ENCODE results near the gene CLMN.

DNA sequence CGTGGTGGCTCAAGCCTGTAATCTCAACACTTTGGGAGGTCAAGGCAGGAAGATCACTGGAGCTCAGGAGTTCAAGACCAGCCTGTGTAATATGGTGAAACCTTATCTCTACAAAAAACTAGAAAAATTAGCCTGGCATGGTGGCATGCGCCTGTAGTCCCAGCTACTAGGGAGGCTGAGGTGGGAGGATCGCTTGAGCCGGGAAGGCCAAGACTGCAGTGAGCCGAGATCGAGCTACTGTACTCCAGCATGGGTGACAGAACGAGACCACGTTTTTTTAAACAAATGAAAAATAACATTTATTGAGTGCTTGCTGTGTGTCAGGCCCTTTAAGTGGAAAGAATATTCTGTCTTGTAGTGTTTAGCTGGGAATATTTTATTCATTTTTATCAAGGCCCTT is 26.6 kb upstream of the CLMN start:
- TF ChIP-seq CTCF (IDR thresholded peaks at IDR 0.05; ENCODE audit: poor library complexity) = no peak
- TF ChIP-seq EZH2phosphoT487 (IDR thresholded peaks at IDR 0.05; ENCODE audit: low read depth, severe bottlenecking, unreplicated experiment) = no peak
- no peak for TF ChIP-seq EZH2 (IDR thresholded peaks at IDR 0.05; ENCODE audit: borderline replicate concordance)
